ENCODE results near the gene KCNMA1.

The KCNMA1 gene

DNA sequence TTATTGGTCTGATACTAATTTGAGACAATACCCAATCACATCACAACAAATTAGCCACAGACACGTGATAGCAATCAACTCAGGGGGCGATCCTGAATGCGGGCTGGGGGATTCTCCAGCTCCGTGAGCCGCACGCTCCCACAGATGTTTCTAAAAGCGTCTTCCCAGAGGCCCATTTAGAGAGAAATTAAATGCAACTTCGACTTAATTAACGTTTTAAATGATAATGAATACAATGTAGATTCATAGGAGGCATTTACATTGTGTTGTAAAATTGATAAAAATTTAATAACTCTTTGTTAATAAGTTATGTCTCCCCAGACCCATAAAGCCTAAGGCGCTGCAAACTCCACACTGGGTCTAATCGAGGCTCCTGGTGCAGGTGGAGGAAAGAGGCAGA lies 642.6 kb downstream of the KCNMA1 start:
- in situ Hi-C loops (cut with MboI; ENCODE audit: low sequenced_read_pairs) = no loop called here

DNA sequence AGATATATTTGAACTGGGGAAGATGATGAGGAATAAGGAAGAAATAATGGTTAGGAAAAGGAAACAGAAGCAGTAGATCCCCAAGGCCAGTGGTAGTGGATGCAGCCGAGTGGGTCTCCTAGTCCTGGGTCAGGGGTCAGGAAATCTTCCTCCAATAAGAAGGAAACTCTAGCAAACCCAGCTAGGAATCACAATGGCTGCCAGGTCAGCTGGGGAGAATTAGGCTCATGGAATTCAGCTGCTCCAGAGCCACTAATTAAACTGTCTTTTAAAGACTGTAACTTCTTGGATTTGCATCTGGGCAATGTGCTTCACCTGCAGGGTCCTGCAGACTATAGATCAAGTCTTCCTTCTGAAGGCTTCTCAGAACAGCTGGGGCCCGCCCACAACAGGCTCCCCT lies 644.4 kb downstream of the KCNMA1 start:
- in situ Hi-C loops (cut with MboI; ENCODE audit: low sequenced_read_pairs) = no loop called here

DNA sequence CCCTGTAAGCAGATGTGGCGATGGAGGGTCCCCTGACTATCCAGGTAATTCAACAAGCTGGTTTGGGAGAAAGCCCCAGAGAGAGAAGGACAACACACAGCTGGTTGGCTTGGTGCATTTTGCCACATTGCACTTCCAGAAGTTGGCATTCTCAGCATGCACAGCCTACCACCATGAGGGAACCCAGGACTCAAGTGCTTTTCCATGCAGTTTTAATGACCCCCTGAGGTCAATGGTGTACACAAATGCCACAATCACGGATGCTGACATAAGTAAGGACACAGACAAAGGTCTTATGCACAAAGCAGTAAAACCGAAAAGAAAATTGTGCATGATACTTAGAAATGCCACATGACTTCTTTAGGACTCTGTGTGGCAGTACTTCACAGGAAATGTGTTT lies 645.1 kb downstream of the KCNMA1 start:
- in situ Hi-C loops (cut with MboI; ENCODE audit: low sequenced_read_pairs) = no loop called here

DNA sequence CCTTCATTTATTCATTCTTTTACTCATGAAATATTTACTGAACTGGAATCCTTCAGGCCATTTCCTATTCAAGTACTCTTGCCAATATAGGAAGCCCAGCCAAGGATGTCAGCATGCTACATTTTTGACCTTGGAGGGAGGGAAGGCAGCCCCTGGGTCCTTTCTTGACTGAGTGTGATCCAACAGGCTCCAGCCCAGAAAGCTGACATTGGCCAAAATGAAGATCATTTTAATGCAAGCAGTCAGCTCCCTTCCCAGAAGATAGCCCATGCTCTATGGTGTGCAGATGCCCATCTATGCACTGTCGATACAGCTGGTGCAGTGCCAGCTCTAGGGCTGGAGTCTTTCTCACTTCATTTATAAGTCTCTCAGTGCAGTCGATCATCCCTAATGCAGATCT lies 646.0 kb downstream of the KCNMA1 start:
- in situ Hi-C loops (cut with MboI; ENCODE audit: low sequenced_read_pairs) = no loop called here

DNA sequence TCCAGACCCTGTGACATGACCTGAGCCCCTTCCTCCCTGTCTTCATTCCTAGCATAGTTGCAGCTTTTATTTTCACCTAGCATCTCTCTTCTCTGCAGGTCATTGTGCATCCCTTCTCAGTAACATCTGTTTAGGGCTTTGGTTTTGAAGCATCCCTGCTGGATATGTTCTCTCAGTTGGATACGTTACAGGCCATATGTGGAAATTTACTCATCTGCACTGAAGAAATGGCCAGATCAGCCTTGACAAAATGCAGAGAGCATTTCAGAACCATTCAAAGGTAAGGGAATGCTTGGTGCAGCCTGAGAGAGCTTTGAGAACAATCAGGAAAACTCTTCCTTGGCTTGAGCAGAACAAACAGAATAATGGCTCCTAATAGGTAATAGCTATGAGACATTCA lies 647.0 kb downstream of the KCNMA1 start:
- in situ Hi-C loops (cut with MboI; ENCODE audit: low sequenced_read_pairs) = no loop called here

DNA sequence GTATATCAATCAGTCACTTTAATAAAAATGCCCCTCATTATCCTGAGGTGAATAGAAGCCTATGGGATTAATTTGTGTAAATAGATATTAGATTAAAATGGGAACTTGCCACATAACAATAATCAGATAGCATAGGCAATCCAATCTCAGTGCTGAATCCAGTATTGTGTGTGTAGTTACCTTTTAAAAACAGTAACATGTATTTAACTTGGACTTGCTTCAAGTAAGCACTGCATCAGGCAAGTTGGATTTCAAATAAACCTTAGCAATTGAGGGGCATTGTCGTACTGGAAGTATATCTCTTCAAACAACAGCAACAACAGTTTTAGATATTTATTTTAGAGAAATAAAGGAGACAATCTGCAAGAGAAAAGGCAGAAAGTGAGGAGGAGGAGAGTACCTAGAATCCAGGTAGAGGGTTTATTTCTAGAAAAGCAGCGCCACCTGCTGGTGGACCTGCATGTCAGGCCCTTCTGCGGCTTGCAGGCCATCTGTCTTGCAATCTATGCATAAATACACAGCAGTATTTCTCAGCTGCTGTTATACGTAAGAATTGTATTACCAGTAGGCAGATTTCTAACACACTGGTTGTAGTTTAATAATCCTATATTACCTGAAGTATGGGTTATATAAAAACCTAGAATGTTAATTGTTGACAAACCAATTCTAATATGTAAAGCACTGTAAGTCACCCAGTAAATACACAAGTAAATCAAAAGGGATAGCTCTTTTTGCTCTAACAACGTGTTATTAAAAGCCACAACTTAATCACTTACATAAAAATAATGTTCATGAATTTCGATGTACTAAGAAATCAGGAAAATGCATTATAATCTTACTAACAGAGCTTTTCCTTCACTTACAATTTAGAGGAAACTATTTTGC lies 652.8 kb downstream of the KCNMA1 start:
- in situ Hi-C loops (cut with MboI; ENCODE audit: low sequenced_read_pairs) = no loop called here

DNA sequence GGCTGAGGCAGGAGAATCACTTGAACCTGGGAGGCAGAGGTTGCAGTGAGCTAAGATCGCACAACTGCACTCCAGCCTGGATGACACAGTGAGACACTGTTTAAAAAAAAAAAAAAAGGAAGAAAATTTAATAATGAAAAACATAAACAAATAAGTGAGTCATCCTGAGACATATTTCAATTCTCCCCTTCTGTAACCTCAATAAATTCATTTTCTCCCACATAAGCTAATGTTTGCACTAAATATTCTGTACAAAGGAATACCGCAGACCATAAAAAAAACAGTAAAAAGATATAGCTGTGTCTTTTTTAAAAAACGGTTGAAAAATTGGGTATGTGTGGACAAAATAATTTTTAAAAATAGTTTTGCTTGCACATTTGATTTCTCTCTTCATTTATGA lies 654.0 kb downstream of the KCNMA1 start:
- in situ Hi-C loops (cut with MboI; ENCODE audit: low sequenced_read_pairs) = no loop called here

DNA sequence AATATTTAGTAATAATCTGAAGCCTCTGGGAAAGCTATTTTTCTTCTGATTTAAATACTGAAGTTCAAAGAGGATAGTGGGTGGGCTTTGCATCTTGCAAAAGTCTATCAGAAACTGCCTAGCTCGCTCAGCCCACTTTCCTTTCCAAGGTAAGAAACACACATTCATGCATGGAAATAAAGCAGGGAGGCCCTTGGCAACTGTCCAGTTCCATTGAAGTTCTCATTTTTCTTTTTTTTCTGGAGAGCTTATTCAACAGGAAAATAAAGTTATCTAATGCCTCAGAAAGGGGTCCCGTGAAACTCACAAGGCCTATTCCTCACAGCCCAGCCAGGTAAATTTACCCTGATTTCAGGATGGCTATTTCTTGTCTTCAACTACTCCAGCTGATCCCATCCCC lies 654.9 kb downstream of the KCNMA1 start:
- in situ Hi-C loops (cut with MboI; ENCODE audit: low sequenced_read_pairs) = no loop called here

DNA sequence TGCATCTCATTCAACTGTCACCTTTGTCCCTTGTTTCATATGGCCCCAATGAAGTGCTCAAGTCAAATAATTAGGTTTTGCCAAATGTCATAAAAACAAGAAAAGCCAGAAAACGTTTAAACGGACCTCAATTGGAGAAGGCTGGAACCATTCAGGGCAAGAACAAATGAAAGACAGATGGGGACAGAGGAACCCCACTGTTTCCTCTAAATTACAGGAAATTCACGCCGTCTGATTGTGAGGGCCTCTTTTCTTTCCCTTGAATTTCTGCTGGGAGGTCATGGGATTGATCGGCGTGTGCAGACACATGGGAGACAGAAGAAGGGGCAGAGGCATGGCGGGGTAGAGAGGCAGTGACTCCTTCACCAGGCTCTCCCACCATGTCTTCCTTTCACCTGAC lies 656.4 kb downstream of the KCNMA1 start:
- in situ Hi-C loops (cut with MboI; ENCODE audit: low sequenced_read_pairs) = no loop called here

DNA sequence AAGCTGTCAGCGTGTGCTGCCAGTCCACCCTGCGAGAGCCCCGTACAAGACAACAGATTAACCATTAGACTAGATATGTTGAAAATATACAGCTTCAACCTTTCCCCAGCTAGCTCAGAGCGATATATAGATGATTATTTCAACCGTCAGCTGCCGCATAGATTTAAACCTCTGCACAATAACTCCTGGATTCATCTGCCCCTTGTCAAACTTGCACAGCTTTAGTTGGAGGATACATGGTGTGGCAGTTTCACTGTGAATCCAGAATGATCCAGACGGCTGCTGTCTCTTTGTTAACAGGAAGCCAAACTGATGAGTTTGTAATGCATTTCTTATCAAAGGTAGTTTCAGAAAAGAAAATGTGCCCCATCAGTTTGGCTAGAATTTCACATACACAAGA lies 659.7 kb downstream of the KCNMA1 start:
- in situ Hi-C loops (cut with MboI; ENCODE audit: low sequenced_read_pairs) = no loop called here

DNA sequence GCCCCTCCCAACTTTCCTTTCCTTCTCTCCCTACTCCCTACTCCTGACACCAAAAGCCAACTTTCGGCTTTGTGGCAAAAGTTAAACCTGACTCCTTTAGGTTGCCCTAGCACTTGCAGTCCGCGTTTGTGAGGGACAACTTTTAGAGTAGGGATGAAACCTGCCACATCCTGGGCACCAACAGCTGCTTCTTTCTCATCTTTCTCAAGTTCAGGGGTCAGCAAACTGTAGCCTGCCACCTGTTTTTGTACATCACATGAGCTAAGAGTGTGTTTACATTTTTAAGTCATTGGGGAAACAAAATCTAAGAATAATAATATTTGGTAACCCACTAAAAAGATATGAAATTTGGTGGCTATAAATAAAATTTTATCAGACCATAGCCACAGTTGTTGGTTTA lies 660.6 kb downstream of the KCNMA1 start:
- in situ Hi-C loops (cut with MboI; ENCODE audit: low sequenced_read_pairs) = no loop called here

DNA sequence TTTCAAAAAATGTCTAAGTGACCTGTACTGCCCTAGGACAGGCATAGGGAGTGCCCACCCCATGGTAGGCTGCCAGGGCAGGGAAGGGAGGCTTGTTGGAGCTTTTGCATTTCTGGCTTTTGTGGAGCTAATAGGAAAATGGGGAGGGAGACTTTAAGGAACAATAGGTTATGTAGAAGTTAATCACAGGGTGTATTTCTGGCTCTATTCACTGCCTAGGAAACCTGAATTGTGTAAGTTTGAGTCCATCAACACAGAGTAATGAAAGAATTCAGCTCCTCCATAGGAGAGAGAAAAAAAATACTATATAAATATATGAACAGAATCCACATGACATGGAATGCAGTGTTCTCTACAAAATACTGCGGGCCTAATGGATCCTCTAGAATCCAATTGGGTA lies 661.5 kb downstream of the KCNMA1 start:
- in situ Hi-C loops (cut with MboI; ENCODE audit: low sequenced_read_pairs) = no loop called here

DNA sequence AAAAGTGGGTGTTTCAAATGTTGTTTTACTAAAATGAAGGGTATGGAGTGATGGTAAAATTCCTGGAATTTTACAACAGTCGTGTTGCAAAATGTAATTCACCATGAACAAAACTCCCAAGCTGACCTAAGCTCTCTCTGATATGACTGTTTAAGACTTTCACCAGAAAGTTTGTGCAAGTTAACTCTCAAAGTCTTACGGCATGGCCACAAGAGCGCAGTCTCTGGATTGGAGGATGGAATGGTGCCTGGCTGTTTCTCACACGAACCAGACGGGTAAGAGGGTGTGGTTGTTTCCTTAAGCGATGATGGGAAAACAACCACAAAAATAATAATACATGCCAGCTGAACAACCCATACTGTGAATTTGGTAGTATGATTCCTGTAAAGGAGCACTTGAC lies 662.5 kb downstream of the KCNMA1 start:
- in situ Hi-C loops (cut with MboI; ENCODE audit: low sequenced_read_pairs) = no loop called here

DNA sequence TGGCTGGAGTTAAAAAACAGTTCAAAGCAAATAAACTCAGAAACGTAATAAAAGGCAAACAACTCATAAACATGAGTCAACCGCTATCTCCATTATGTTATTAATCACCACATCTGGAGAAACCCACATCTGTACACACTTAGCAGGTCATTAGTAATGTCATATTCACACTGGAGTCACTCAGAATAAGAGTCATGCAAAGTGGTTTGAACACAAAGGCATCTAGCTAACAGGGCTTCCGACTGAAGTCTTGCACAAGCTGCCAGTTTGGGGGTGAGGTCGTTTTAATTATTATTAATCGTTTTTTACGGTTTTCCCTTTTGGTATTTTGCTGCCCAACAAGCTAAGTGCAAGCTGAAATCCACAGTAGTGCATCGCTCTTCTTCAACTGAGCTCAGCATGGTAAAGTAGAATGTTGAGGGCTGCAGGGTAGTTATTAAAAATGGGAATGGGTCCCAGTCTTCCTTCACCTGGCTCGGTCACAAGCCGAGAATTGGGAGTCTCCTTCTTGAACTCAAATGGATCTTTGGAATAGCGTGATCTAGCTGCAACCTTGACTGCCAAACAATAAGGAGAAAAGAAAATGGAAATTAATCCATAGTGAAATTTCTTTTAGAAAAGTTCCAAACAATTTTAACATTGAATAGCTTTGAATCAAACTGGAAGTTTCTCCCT lies 663.5 kb downstream of the KCNMA1 start:
- in situ Hi-C loops (cut with MboI; ENCODE audit: low sequenced_read_pairs) = no loop called here

DNA sequence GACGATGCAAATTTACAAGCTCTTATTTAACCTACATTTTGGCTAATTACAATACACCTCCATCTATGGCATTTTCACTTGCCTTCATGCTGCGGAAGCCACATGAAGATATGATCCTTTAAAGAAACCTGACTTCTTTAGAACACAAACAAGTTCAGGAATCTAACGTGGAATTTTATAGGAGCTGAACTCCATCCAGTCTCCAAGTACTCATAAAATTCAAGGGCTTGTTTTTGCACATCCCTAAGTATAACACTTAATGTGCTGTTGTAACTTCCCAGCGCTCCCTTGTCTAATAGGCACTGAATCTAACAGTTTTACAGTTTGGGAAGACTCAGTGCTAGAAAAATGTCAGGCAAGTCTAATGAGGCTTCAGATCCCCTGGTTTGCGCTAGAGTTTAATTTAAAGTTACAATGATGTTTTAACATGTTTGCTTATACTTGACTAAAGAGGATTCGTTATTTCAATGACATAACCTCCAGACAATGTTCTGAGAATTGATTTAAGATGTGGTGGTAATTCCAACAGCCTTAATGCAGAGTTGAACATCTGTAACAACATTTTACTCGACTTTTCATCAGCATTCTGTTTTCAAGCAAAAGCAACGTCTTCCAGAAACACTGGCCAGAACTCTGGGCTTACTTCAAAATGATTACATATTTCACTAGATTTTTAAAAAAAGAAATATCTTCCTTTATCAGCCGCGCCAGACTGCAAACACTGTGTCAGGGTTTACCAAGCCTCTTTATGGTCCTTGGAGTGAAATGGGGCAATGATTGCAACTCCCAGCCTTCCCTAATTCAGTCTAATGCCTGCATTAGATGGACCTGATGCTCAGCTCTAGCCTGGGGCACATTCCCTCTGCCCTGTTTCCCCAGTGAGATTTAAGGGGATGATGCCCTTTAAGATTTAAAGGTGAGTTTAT lies 664.3 kb downstream of the KCNMA1 start:
- in situ Hi-C loops (cut with MboI; ENCODE audit: low sequenced_read_pairs) = no loop called here

DNA sequence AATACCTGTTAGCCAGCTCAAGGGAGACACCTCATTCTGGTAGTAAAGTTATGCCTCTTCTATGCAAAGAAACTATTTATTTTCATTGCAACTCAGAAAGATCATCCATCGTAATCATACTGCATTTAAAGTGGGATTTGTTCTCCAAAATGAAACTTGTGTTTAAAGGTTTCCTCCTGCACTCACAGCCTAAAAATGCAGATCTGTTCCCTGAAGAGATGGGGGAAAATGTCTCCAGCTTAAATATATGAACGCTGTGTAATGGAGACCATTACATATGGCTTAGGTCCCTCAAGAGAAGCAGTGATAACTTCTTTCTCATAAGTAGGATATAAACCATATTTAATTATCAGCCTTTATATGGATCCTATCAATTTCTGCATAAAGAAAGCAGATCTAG lies 665.1 kb downstream of the KCNMA1 start:
- in situ Hi-C loops (cut with MboI; ENCODE audit: low sequenced_read_pairs) = no loop called here

DNA sequence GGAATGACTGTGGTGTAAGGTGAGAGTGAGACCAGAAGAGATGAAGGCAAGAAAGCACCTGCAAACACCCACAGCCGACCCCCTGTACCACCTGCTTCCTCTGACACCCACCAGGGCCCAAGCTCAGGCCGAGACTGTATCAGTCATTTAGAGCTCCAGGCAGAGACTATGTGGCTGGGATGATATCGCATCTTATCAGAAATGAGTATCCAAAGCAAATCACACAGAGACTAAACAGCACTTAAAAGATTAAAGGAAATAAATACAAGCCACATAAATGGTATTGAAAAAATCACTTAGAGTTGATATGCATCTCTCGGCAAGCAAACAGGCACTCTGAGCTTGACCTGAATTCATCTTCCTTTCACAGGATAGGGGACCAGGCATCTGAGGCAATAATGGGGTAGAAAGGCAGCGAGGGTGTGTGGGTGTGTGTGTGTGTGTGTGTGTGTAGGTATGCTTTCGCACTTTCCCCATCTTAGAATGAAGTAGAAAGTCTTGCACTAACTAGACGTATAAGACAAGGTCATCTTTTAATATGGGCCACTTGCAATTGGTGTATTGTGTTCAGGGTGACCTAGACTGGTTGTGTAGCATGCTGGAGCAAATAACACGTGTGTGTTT lies 665.9 kb downstream of the KCNMA1 start:
- in situ Hi-C loops (cut with MboI; ENCODE audit: low sequenced_read_pairs) = no loop called here

DNA sequence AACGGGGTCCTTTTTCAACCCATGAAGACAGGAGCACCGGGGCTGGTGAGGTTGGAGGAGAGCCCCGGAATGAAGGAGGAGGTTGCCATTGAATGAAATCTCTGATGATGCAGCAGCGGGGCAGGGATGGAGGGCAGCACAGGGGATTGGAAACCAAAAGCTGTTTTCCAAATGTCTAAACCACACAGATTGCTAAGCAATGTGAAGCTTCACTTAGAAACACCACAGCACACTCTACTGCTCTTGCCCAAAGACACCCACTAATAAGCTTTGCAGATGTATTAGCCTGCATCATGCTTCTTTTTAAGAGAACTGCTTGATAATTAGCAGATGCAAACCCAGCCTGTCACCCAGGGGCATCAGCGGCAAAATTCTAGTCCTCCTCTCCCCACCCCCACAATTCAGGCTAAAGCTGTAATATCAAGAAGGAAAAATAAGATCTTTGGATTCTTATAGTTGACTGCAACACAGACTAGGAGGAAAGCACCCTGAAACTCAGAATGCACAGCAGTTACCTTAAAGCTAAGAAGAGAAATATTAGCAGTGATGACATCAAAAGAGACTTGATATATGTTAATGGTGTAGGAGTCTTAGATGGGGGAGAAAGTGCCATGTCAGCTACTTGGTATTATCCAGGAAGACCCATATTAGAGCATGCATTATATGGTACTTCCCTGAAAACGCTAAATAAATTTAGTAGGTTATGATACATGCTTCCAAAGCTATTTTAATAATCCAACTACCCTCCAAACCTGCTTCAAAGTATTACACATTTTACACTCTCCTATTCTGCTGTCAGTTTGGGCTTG lies 666.7 kb downstream of the KCNMA1 start:
- in situ Hi-C loops (cut with MboI; ENCODE audit: low sequenced_read_pairs) = no loop called here

DNA sequence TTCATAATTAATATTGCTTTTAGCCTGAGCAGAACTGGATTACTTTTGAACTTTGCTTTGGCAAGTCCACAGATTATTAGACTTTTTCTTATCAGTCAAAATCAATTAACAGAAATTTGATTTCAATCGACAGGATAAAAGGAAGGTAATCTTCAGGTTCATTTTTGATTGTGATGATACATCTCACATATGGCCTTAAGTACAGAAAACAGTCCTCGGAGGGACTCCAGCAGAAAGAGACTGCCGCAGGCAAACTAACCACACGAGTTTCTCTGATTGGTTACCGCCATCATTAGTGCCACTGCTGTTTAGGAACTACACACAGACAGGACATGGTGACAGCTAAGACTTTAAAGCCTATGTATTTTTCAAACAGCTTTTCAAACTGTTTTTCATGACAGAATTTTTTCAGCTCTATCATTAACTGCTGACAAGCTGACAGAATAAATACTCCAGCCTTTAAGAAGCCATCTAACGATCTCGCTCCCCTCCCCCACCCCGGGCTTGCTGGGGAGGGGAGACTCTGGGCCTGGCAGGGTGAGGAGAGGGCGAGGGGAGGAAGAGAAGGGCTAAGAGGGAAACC lies 668.2 kb downstream of the KCNMA1 start:
- in situ Hi-C loops (cut with MboI; ENCODE audit: low sequenced_read_pairs) = no loop called here

DNA sequence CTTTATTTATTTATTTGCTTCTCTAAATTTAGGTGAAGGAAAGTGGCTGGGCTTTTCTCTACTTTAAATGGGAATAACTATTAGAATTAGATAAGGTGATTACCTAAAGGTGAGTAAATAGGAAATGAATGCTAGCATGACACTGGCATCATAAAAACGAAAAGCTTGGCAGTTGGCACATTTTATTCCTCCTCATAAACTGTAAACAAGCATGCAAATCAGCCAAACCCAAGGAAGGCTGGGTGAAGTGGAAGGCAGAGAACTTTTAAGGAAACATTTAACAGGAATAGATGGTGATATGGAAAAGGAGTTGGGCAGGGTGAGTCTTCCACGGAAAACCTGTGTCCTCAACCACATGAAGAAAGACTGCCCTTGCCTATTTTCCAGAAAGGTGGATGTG lies 669.1 kb downstream of the KCNMA1 start:
- in situ Hi-C loops (cut with MboI; ENCODE audit: low sequenced_read_pairs) = no loop called here
